ENCODE measurements around the gene ANKRD13B. TPM values are rescaled to one million over a fixed set of nuclear protein-coding genes. Genes with fewer than 3 reads are reported as not detected.

ANKRD13B gene
- polyA plus RNA-seq, 3 donors, result 9.4 to 12.9 (median 11.3) TPM

- peak; percentile 77 for DNase-seq
These were observed 22.8 kb downstream of the ANKRD13B start for GRCh38 chr17:29615492-29616299.

GRCh38 chr17:29616300-29617048 is 23.5 kb downstream of the ANKRD13B start:
- no peak for DNase-seq

- DNase-seq, result peak; percentile 75
These were observed 24.2 kb downstream of the ANKRD13B start for GRCh38 chr17:29617125-29617480.

GRCh38 chr17:29617481-29618271 is 24.7 kb downstream of the ANKRD13B start:
- no peak for DNase-seq

- no peak for DNase-seq
These were observed 25.5 kb downstream of the ANKRD13B start for GRCh38 chr17:29618272-29619065.

- no peak for DNase-seq
These were observed 26.3 kb downstream of the ANKRD13B start for GRCh38 chr17:29619251-29619650.

GRCh38 chr17:29620271-29620670 is 27.3 kb downstream of the ANKRD13B start:
- no peak for DNase-seq

- DNase-seq, result no peak
These were observed 28.0 kb downstream of the ANKRD13B start for GRCh38 chr17:29620779-29621500.

GRCh38 chr17:29621751-29622194 is 28.8 kb downstream of the ANKRD13B start:
- DNase-seq, result no peak

- DNase-seq, result no peak
These were observed 29.7 kb downstream of the ANKRD13B start, which contains the start of gene CORO6 for GRCh38 chr17:29622337-29623282. CORO6 (minus strand) TSS chr17:29622912; CDS start chr17:29621421, 1,491 bp downstream.

GRCh38 chr17:29623283-29623647 is 30.3 kb downstream of the ANKRD13B start:
- DNase-seq, result no peak

- no peak for DNase-seq
These were observed 31.7 kb downstream of the ANKRD13B start for GRCh38 chr17:29624586-29624985.

- no peak for DNase-seq
These were observed 32.3 kb downstream of the ANKRD13B start for GRCh38 chr17:29625037-29625750.

- no peak for DNase-seq
These were observed 35.0 kb downstream of the ANKRD13B start for GRCh38 chr17:29627951-29628350.

GRCh38 chr17:29628644-29629043 is 35.7 kb downstream of the ANKRD13B start:
- DNase-seq, result no peak

- no peak for DNase-seq
These were observed 36.9 kb downstream of the ANKRD13B start for GRCh38 chr17:29629839-29630238.

GRCh38 chr17:29630630-29631193 is 37.8 kb downstream of the ANKRD13B start:
- no peak for DNase-seq

GRCh38 chr17:29633886-29634285 is 41.0 kb downstream of the ANKRD13B start:
- no peak for DNase-seq
